HepG2 (cell line): ENCODE data around the gene TM9SF4. TPM values are rescaled to one million over a fixed set of nuclear protein-coding genes. Genes with fewer than 3 reads are reported as not detected.

Source experiments
- CHD2 ChIP-seq: IDR thresholded peaks from 2 replicates; pipeline ENCODE4 v1.6.1; 2011; ENCODE audit warnings: low read depth, low read length, improper control_type of control experiment
- FOXO4 ChIP-seq: sonication (generic); formaldehyde crosslinking; conservative IDR thresholded peaks from 2 replicates; pipeline ENCODE4 v1.8.1; 2023; ENCODE audit warnings: missing genetic modification reagents
- HMGXB3 ChIP-seq: sonication (generic); formaldehyde crosslinking; IDR thresholded peaks from 2 replicates; pipeline ENCODE4 v1.4.0; 2020; ENCODE audit warnings: missing genetic modification reagents, borderline replicate concordance
- KLF12 ChIP-seq: sonication (generic); formaldehyde crosslinking; IDR thresholded peaks from 2 replicates; pipeline ENCODE4 v1.4.0; 2020; ENCODE audit warnings: missing genetic modification reagents, borderline replicate concordance
- KLF16 ChIP-seq, 2 experiments: sonication (generic) in 1 of 2; formaldehyde crosslinking in 1 of 2; IDR thresholded peaks; 2 replicates each; pipeline versions ENCODE4 v1.6.1 to v1.8.0; 2016 to 2023; ENCODE audit warnings: missing genetic modification reagents in 2 of 2, missing compliant biosample characterization in 1 of 2
- MED13 ChIP-seq: sonication (generic); formaldehyde crosslinking; IDR thresholded peaks from 2 replicates; pipeline ENCODE4 v1.5.0; 2020; ENCODE audit warnings: missing genetic modification reagents
- MEIS1 ChIP-seq: sonication (generic); formaldehyde crosslinking; IDR thresholded peaks from 2 replicates; pipeline ENCODE4 v1.9.0; 2021; ENCODE audit warnings: mild to moderate bottlenecking, missing genetic modification reagents, moderate library complexity, borderline replicate concordance
- MIER2 ChIP-seq: IDR thresholded peaks from 2 replicates; pipeline ENCODE4 v1.6.1; 2016; ENCODE audit warnings: missing biosample characterization, missing genetic modification reagents
- MYNN ChIP-seq: sonication (generic); formaldehyde crosslinking; IDR thresholded peaks from 2 replicates; pipeline ENCODE4 v1.4.0; 2020; ENCODE audit warnings: mild to moderate bottlenecking, low read depth, missing genetic modification reagents
- NCOA1 ChIP-seq: sonication (generic); formaldehyde crosslinking; IDR thresholded peaks from 2 replicates; pipeline ENCODE4 v1.9.0; 2021; ENCODE audit warnings: missing genetic modification reagents
- NFIB ChIP-seq: sonication (generic); formaldehyde crosslinking; IDR thresholded peaks from 2 replicates; pipeline ENCODE4 v1.9.0; 2021; ENCODE audit warnings: missing genetic modification reagents, mild to moderate bottlenecking, borderline replicate concordance
- PHF20 ChIP-seq: sonication (generic); formaldehyde crosslinking; IDR thresholded peaks from 2 replicates; pipeline ENCODE4 v1.5.0; 2020; ENCODE audit warnings: mild to moderate bottlenecking, missing genetic modification reagents
- REL ChIP-seq: sonication (generic); formaldehyde crosslinking; conservative IDR thresholded peaks from 2 replicates; pipeline ENCODE4 v1.8.0; 2022; ENCODE audit warnings: mild to moderate bottlenecking, missing genetic modification reagents, moderate library complexity
- SNAPC4 ChIP-seq: sonication (generic); formaldehyde crosslinking; IDR thresholded peaks from 2 replicates; pipeline ENCODE4 v1.4.0; 2020; ENCODE audit warnings: mild to moderate bottlenecking, missing genetic modification reagents
- THAP8 ChIP-seq: sonication (generic); formaldehyde crosslinking; IDR thresholded peaks from 2 replicates; pipeline ENCODE4 v1.5.1; 2020; ENCODE audit warnings: missing genetic modification reagents, mild to moderate bottlenecking, borderline replicate concordance
- ZBTB1 ChIP-seq: sonication (generic); formaldehyde crosslinking; IDR thresholded peaks from 2 replicates; pipeline ENCODE4 v1.4.0; 2020; ENCODE audit warnings: missing genetic modification reagents, borderline replicate concordance
- ZNF850 ChIP-seq: sonication (generic); formaldehyde crosslinking; conservative IDR thresholded peaks from 2 replicates; pipeline ENCODE4 v1.9.0; 2021; ENCODE audit warnings: mild to moderate bottlenecking, missing genetic modification reagents
- polyA plus RNA-seq, 8 experiments: library from polyadenylated mRNA; depleted of rRNA in 3 of 8; stranded (reverse) in 7 of 8; unstranded in 1 of 8; fragments of >200 nt; fragmentation: Illumina TruSeq in 4 of 8; extraction: Trizol in 4 of 8; gene quantifications; 2 replicates each; pipeline versions ENCODE4 v1.2.1 to v1.2.3, GENCODE V29; 2011 to 2016; ENCODE audit warnings: low read depth in 4 of 8, missing spikeins in 1 of 8, mixed read lengths in 1 of 8; ENCODE audit not compliant: insufficient read depth in 1 of 8
- total RNA-seq, 5 experiments: library from RNA; depleted of rRNA; stranded (reverse); fragments of >200 nt; fragmentation: Illumina TruSeq; extraction: Trizol; gene quantifications; 2 replicates each; pipeline ENCODE4 v1.2.3, GENCODE V29; 2016; ENCODE audit warnings: low read depth in 1 of 5

TM9SF4 gene
- total and polyA plus RNA-seq, 2 of the 13 experiments (the other 11 are each of a cell fraction or from before 2014, with no cell fraction given) = 53.5 to 171 TPM

GRCh38 chr20:32152421-32153155 is 43.1 kb downstream of the TM9SF4 start (continued):
- TF ChIP-seq NFIB (CRISPR knock-in tag) = no peak
- TF ChIP-seq REL = no peak
- TF ChIP-seq ZNF850 (CRISPR knock-in tag) = no peak
- no peak for TF ChIP-seq THAP8 (CRISPR knock-in tag)
- no peak for TF ChIP-seq MIER2 (CRISPR knock-in tag)
- no peak for TF ChIP-seq PHF20 (CRISPR knock-in tag)
- TF ChIP-seq KLF12 (CRISPR knock-in tag) = no peak
- 0 out of 4 replicates have a peak, but pooled peaks of 1 of the 2 experiments have one; percentile 46 for TF ChIP-seq KLF16 (CRISPR knock-in tag; IDR thresholded peaks at IDR 0.05)
- no peak for TF ChIP-seq NCOA1
- TF ChIP-seq SNAPC4 (CRISPR knock-in tag) = no peak
- TF ChIP-seq HMGXB3 (CRISPR knock-in tag) = no peak
- no peak for TF ChIP-seq FOXO4
- TF ChIP-seq MED13 (CRISPR knock-in tag) = no peak
- TF ChIP-seq CHD2 = no peak
- 0 out of 2 replicates have a peak, but pooled peaks have one; percentile 41 for TF ChIP-seq MEIS1 (CRISPR knock-in tag)
- TF ChIP-seq ZBTB1 (CRISPR knock-in tag) = no peak
- TF ChIP-seq MYNN = no peak
